GM19397 (cell line): ENCODE measurements around the gene VMP1.

Experiments used
- ATAC-seq: cut with Tn5 transposase; IDR thresholded peaks from one replicate; pipeline ENCODE4 v1.9.1; 2021; ENCODE audit warnings: mild to moderate bottlenecking, moderate library complexity; ENCODE audit not compliant: unreplicated experiment

The VMP1 gene

GRCh38 chr17:59707971-59708430 is 547 bp downstream of the VMP1 start:
- no peak for ATAC-seq

GRCh38 chr17:59711936-59712335 is 4.5 kb downstream of the VMP1 start:
- ATAC-seq: no peak

- no peak for ATAC-seq
These were observed 5.4 kb downstream of the VMP1 start for GRCh38 chr17:59712862-59713261.

- no peak for ATAC-seq
These were observed 6.8 kb downstream of the VMP1 start for GRCh38 chr17:59714255-59714654.

GRCh38 chr17:59716427-59716826 is 9.0 kb downstream of the VMP1 start:
- ATAC-seq: no peak

- no peak for ATAC-seq
These were observed 12.1 kb downstream of the VMP1 start for GRCh38 chr17:59719526-59719925.

GRCh38 chr17:59722623-59723022 is 15.2 kb downstream of the VMP1 start:
- no peak for ATAC-seq

GRCh38 chr17:59723041-59723440 is 15.6 kb downstream of the VMP1 start:
- ATAC-seq: no peak

GRCh38 chr17:59723607-59724006 is 16.2 kb downstream of the VMP1 start:
- no peak for ATAC-seq

- no peak for ATAC-seq
These were observed 18.2 kb downstream of the VMP1 start for GRCh38 chr17:59725691-59726090.

- ATAC-seq: no peak
These were observed 20.5 kb downstream of the VMP1 start for GRCh38 chr17:59727817-59728533.

GRCh38 chr17:59730268-59730834 is 22.9 kb downstream of the VMP1 start:
- no peak for ATAC-seq

GRCh38 chr17:59733697-59734096 is 26.2 kb downstream of the VMP1 start:
- ATAC-seq: no peak

- no peak for ATAC-seq
These were observed 26.8 kb downstream of the VMP1 start for GRCh38 chr17:59734226-59734625.

GRCh38 chr17:59737324-59737723 is 29.9 kb downstream of the VMP1 start:
- ATAC-seq: no peak

GRCh38 chr17:59743842-59744241 is 36.4 kb downstream of the VMP1 start:
- ATAC-seq: no peak

- no peak for ATAC-seq
These were observed 37.6 kb downstream of the VMP1 start for GRCh38 chr17:59745040-59745439.

GRCh38 chr17:59746849-59747445 is 39.5 kb downstream of the VMP1 start:
- ATAC-seq: no peak

GRCh38 chr17:59748591-59748990 is 41.1 kb downstream of the VMP1 start:
- ATAC-seq: no peak

- ATAC-seq: no peak
These were observed 44.5 kb downstream of the VMP1 start for GRCh38 chr17:59751955-59752413.

GRCh38 chr17:59752446-59752845 is 45.0 kb downstream of the VMP1 start:
- no peak for ATAC-seq

GRCh38 chr17:59752922-59753321 is 45.5 kb downstream of the VMP1 start:
- ATAC-seq: no peak
